Peyer's patch (tissue), 4 donors: ENCODE measurements around the gene SYT8. TPM values are rescaled to one million over a fixed set of nuclear protein-coding genes. Genes with fewer than 3 reads are reported as not detected.
A peak's percentile ranks its signal among the peaks of the same experiment; 100 is the strongest.

Source experiments
- DNase-seq, 3 donors: peaks; one replicate each; pipeline ENCODE4 v3.0.0-alpha.2; 2017 to 2019
- H3K27ac ChIP-seq, 4 donors: fragments of 200-600 bp; sonication (generic); one replicate each; pipeline ENCODE4 v1.5.1; 2016 to 2019
- H3K27me3 ChIP-seq, 2 donors: fragments of 200-600 bp; sonication (generic); one replicate each; pipeline ENCODE4 v1.5.1; 2019
- H3K36me3 ChIP-seq, 3 donors: fragments of 200-600 bp; sonication (generic); one replicate each; pipeline ENCODE4 v1.5.1; 2016 to 2019
- H3K4me1 ChIP-seq, 4 donors: fragments of 200-600 bp; sonication (generic); one replicate each; pipeline ENCODE4 v1.5.1; 2016 to 2019
- H3K4me3 ChIP-seq, 4 donors: fragments of 200-600 bp; sonication (generic); 1 replicate in 3 of 4; 2 replicates in 1 of 4; pipeline ENCODE4 v1.5.1; 2016 to 2019; ENCODE audit warnings: mild to moderate bottlenecking in 1 of 4
- H3K9me3 ChIP-seq, 4 donors: fragments of 200-600 bp; sonication (generic); one replicate each; pipeline ENCODE4 v1.5.1; 2016 to 2019; ENCODE audit warnings: mild to moderate bottlenecking in 1 of 4
- POLR2A ChIP-seq, 2 donors: fragments of 450-650 bp; IDR thresholded peaks; one replicate each; pipeline ENCODE4 v1.5.1; 2017; ENCODE audit warnings: antibody characterized with exemption in 2 of 2, mild to moderate bottlenecking in 2 of 2, moderate library complexity in 2 of 2
- total RNA-seq, 4 donors: library from RNA; depleted of rRNA; stranded (reverse); fragments of >200 nt; gene quantifications; one replicate each; pipeline ENCODE4 v1.1.0, GENCODE V29; 2016
- TF ChIP-seq, protein P1 (sequence below), 6 experiments: fragments of 450-650 bp in 4 of 6; fragments of 200-600 bp in 2 of 6; sonication (generic) in 1 of 6; IDR thresholded peaks; one replicate each; pipeline ENCODE4 v1.5.1; 2017 to 2019; ENCODE audit warnings: antibody characterized with exemption in 6 of 6, mild to moderate bottlenecking in 3 of 6, moderate library complexity in 1 of 6

The SYT8 gene
- total RNA-seq, 4 donors from 2014 or later, result 21.3 to 57.6 (median 44.6) TPM; not detected in 1

DNA sequence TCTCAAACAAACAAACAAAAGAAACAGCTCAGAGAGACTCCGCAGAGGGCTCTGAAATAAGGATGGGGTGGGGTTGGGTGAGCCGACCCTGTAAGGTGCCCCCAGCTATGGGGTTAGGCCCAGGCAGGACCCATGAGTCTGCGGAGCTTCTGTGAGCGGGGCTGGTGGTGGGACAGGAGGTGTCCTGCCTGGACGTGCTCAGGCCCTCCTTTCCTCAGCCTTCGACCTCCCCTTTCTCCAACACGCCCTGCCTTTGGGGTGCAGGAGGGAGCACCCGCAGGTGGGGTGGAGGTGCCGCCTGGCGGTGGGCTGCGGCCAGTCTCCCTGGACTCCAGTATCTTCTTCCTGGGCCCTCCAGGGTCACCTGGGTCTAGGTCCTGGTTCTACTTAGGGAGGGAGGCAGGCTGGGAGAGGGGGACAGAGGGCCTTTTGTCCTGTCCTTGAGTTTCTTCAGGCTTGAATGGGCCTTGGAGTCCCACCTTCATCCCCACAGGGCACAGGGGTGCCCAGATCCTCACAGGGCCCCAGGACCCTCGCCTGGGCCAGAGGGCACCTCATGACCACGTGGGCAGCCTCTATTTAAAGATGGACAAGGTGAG lies 44.7 kb downstream of the SYT8 start:
- no peak for TF ChIP-seq POLR2A (IDR thresholded peaks at IDR 0.05)
- TF ChIP-seq, protein P1, sequence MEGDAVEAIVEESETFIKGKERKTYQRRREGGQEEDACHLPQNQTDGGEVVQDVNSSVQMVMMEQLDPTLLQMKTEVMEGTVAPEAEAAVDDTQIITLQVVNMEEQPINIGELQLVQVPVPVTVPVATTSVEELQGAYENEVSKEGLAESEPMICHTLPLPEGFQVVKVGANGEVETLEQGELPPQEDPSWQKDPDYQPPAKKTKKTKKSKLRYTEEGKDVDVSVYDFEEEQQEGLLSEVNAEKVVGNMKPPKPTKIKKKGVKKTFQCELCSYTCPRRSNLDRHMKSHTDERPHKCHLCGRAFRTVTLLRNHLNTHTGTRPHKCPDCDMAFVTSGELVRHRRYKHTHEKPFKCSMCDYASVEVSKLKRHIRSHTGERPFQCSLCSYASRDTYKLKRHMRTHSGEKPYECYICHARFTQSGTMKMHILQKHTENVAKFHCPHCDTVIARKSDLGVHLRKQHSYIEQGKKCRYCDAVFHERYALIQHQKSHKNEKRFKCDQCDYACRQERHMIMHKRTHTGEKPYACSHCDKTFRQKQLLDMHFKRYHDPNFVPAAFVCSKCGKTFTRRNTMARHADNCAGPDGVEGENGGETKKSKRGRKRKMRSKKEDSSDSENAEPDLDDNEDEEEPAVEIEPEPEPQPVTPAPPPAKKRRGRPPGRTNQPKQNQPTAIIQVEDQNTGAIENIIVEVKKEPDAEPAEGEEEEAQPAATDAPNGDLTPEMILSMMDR (IDR thresholded peaks at IDR 0.05), result no peak
- Histone ChIP-seq H3K4me3 (no peak overlapping the region), H3K27ac (peak overlapping the region in 3 of 4 donors; percentile 12 to 55 (median 20)), H3K27me3 (no peaks in the 10 kb centered on the region), H3K9me3 (no peaks in the 10 kb centered on the region), H3K4me1 (peaks cover 0 to 46% (median 26%) of the 10 kb centered on the region in 4 donors), H3K36me3 (no peaks in the 10 kb centered on the region)
- DNase-seq, result peak in 2 of 3 donors; percentile 36 to 39

DNA sequence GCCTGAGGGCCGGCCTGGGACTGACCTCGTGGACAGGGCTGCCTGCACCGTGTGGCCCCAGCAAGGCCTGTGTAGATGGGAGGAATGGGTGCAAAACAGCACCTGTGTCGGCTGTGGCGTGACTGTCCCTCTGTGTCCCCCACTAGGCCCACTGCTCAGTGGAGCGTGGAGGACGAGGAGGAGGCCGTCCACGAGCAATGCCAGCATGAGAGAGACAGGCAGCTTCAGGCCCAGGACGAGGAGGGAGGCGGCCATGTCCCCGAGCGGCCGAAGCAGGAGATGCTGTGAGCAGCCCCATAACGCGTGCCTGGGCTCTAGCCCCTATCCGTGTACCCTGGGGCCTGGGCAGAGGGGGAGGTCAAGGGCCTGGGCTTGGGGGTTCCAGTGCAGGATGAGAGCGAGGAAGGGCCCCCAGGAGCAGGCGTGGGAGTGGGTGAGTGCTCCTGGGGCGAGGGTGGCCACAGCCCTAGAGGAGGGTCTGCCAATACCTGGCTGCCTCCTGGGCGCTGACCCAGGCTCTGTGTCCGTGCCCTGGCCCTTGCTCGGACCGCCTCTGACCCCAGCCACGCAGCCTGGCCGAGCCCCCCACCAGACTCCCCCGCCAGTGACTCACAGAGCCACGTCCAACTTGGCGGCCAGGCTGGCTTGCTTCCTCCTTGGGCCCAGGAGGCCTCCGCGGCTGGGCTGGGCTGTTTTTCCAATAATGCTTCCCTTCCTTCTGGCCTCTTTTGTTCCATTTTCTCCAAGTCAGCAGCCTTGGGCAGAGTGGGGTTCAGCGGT lies 45.3 kb downstream of the SYT8 start:
- H3K4me1 ChIP-seq, result peaks cover 0 to 45% (median 26%) of the 10 kb centered on the region in 4 donors
- H3K4me3 ChIP-seq, result no peak overlapping the region
- H3K27ac ChIP-seq, result peak overlapping the region; percentile 55 to 70 (median 64)
- TF ChIP-seq, protein P1 (IDR thresholded peaks at IDR 0.05), result no peak
- no peak for TF ChIP-seq POLR2A (IDR thresholded peaks at IDR 0.05)
- no peaks in the 10 kb centered on the region for H3K36me3 ChIP-seq
- no peaks in the 10 kb centered on the region for H3K27me3 ChIP-seq
- DNase-seq, result peak in 1 of 3 donors; percentile 53
- no peaks in the 10 kb centered on the region for H3K9me3 ChIP-seq

DNA sequence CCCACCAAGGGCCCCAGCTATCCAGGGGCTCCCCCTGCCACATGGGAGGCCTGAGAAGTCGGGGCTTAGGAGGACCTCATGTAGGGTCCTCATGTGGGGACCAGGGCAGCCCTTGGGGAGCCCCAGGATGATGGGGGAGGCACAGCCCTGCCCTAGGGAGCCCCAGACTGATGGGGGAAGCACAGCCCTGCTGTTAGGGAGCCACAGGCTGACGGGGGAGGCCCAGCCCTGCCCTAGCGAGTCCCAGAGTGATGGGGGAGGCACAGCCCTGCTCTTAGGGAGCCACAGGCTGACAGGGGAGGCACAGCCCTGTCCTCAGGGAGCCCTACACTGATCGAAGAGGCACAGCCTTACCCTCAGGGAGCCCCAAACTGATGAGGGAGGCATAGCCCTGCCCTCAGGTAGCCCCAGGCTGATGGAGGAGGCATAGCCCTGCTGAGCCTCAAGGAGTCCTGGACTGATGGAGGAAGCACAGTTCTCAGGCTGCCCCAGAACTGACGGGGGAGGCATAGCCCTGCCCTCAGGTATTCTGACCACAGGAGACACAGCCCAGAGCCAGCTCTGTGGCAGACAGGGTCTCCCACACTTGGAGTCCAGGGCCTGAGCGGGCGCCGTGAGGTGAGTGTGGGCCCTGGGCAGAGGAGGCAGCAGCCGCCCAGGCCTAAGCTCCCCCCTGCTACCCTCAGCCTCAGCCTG lies 46.1 kb downstream of the SYT8 start:
- H3K27ac ChIP-seq, result peak overlapping the region; percentile 55 to 70 (median 64)
- no peaks in the 10 kb centered on the region for H3K9me3 ChIP-seq
- no peaks in the 10 kb centered on the region for H3K36me3 ChIP-seq
- peaks cover 0 to 38% (median 23%) of the 10 kb centered on the region in 4 donors for H3K4me1 ChIP-seq
- no peaks in the 10 kb centered on the region for H3K27me3 ChIP-seq
- H3K4me3 ChIP-seq, result no peak overlapping the region
- DNase-seq, result peak in 1 of 3 donors; percentile 38
- TF ChIP-seq, protein P1 (IDR thresholded peaks at IDR 0.05), result no peak
- TF ChIP-seq POLR2A (IDR thresholded peaks at IDR 0.05), result no peak

DNA sequence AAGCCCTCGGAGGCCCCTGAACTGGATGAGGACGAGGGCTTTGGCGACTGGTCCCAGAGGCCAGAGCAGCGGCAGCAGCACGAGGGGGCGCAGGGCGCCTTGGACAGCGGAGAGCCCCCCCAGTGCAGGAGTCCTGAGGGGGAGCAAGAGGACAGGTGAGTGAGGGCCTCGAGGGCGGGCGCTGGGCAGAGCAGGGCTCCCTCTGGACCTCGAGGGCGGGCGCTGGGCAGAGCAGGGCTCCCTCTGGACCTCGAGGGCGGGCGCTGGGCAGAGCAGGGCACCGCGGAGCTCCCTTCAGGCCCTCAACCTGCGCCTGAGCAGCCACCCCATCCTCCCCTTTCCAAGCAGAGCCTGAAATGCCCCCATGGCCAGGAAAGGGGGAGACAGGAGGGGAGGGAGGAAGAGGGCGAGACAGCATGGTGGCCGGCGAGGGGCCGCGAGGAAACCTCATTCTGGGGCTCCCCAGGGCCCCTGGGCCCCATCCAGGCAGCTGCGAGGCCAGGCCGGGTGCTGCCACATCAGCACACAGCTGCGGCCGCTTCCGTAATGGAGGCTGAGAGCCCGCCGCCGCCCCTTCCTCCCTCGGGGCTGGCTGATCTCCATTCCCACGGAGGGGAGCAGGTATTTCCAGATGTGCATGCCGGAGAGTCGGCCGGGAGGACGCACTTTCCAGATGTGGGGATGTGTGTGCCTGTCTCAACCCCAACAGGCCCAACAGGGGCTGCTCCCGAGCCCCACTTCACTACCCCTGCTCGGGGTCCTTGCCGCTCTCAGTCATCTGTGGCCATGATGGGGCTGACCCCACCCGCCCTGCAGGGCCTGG lies 46.9 kb downstream of the SYT8 start:
- Histone ChIP-seq H3K4me3 (peak overlapping the region in 1 of 4 donors; percentile 18), H3K36me3 (no peaks in the 10 kb centered on the region), H3K27me3 (no peaks in the 10 kb centered on the region), H3K4me1 (peaks cover 0 to 31% (median 19%) of the 10 kb centered on the region in 4 donors), H3K9me3 (no peaks in the 10 kb centered on the region), H3K27ac (peak overlapping the region; percentile 49 to 70 (median 62))
- TF ChIP-seq, protein P1 (IDR thresholded peaks at IDR 0.05), result no peak
- TF ChIP-seq POLR2A (IDR thresholded peaks at IDR 0.05), result no peak
- peak in 2 of 3 donors; percentile 63 to 64 for DNase-seq
